ENCODE data around the gene PCSK1. TPM values are rescaled to one million over a fixed set of nuclear protein-coding genes. Genes with fewer than 3 reads are reported as not detected.

Gene PCSK1
- polyA plus RNA-seq, 1 donor (not counting 4 experiments of a cell fraction or from before 2014, with no cell fraction given), result 0.03 TPM

DNA sequence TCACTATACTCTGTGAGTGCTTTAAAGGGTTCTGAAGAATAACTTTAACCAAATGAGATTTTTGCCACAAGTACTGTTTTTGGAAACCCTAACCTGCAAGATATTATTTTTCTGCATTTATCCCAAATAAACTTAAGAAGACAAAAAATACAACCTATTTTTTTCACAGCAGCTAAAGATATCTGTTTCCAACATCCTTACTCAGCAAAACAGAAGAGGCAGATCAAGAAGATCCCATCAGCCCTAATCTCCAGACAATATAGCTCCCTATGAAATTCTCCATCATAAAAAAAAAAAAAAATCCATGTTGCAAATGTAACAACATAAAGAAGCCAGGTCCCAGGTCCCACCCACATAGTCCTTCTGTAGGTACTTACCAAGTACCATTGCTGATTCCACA is 7.6 kb downstream of the PCSK1 start:
- Histone ChIP-seq H3K4me1 (ENCODE audit: control insufficient read depth, extremely low read depth, insufficient read depth, low read length) (no peaks in the 10 kb centered on the region), H3K9ac (ENCODE audit: control insufficient read depth, extremely low read depth, insufficient read depth, low read length) (no peak overlapping the region), H3K9me3 (ENCODE audit: control insufficient read depth, low read depth, low read length) (no peaks in the 10 kb centered on the region), H3K4me3 (ENCODE audit: control insufficient read depth in 2 of 3, extremely low read depth in 1 of 3, insufficient read depth in 2 of 3, low read depth in 1 of 3, low read length in 3 of 3) (no peak overlapping the region), H3K79me2 (ENCODE audit: control insufficient read depth, insufficient read depth, low read length) (no peaks in the 10 kb centered on the region), H3K27me3 (ENCODE audit: control insufficient read depth, extremely low read depth, insufficient read depth, low read length) (no peaks in the 10 kb centered on the region), H3K27ac (ENCODE audit: control insufficient read depth, insufficient read depth, low read length) (no peak overlapping the region), H3K4me2 (ENCODE audit: control insufficient read depth, extremely low read depth, insufficient read depth, low read depth, low read length) (no peak overlapping the region), H3K9me1 (ENCODE audit: control insufficient read depth, extremely low read depth, insufficient read depth, low read length) (no peaks in the 10 kb centered on the region), H3K36me3 (ENCODE audit: control insufficient read depth in 2 of 2, extremely low read depth in 1 of 2, insufficient read depth in 2 of 2, low read length in 2 of 2) (no peaks in the 10 kb centered on the region), H2AFZ (ENCODE audit: control insufficient read depth, low read length) (no peak overlapping the region), H4K20me1 (ENCODE audit: control insufficient read depth, extremely low read depth, insufficient read depth, low read length) (no peaks in the 10 kb centered on the region)
- DNase-seq (ENCODE audit: low read depth, low spot score), result no peak
- TF ChIP-seq, protein P1, sequence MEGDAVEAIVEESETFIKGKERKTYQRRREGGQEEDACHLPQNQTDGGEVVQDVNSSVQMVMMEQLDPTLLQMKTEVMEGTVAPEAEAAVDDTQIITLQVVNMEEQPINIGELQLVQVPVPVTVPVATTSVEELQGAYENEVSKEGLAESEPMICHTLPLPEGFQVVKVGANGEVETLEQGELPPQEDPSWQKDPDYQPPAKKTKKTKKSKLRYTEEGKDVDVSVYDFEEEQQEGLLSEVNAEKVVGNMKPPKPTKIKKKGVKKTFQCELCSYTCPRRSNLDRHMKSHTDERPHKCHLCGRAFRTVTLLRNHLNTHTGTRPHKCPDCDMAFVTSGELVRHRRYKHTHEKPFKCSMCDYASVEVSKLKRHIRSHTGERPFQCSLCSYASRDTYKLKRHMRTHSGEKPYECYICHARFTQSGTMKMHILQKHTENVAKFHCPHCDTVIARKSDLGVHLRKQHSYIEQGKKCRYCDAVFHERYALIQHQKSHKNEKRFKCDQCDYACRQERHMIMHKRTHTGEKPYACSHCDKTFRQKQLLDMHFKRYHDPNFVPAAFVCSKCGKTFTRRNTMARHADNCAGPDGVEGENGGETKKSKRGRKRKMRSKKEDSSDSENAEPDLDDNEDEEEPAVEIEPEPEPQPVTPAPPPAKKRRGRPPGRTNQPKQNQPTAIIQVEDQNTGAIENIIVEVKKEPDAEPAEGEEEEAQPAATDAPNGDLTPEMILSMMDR (optimal IDR thresholded peaks at IDR 0.05 in 1 of 3, IDR thresholded peaks at IDR 0.05 in 1 of 3, conservative IDR thresholded peaks at IDR 0.05 in 1 of 3; ENCODE audit: extremely low read depth in 1 of 3, insufficient read depth in 2 of 3, low read length in 3 of 3), result no peak
- no peak for TF ChIP-seq EZH2 (IDR thresholded peaks at IDR 0.05; ENCODE audit: low read length)
- FAIRE-seq, result no peak
- dilution Hi-C loops (cut with MboI; ENCODE audit: extremely low pct_ligation_motif_present, low sequenced_read_pairs), result no loop called here

DNA sequence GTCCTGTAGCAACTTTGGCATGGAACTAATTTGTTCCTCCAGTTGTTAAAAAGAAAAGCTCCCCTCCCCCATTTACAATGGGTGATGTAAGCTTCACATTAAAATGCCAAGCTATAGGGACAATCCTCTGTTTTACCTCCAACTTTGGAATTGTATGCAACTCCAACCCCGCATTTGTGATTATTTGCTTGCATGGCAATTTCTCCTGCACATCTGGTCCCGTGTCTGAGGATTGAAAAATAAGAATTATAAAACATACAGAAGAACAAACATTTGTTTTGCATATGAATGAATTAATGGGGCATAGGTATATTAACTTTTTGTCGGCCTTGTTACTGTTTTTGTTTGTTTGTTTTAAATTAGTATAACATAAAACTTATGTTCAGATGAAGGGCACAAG is 17.2 kb downstream of the PCSK1 start:
- no peak for TF ChIP-seq EZH2 (IDR thresholded peaks at IDR 0.05; ENCODE audit: low read length)
- TF ChIP-seq, protein P1 (optimal IDR thresholded peaks at IDR 0.05 in 1 of 3, IDR thresholded peaks at IDR 0.05 in 1 of 3, conservative IDR thresholded peaks at IDR 0.05 in 1 of 3; ENCODE audit: extremely low read depth in 1 of 3, insufficient read depth in 2 of 3, low read length in 3 of 3), result no peak
- Histone ChIP-seq H4K20me1 (ENCODE audit: control insufficient read depth, extremely low read depth, insufficient read depth, low read length) (no peaks in the 10 kb centered on the region), H3K9me1 (ENCODE audit: control insufficient read depth, extremely low read depth, insufficient read depth, low read length) (no peaks in the 10 kb centered on the region), H3K79me2 (ENCODE audit: control insufficient read depth, insufficient read depth, low read length) (no peaks in the 10 kb centered on the region), H3K4me3 (ENCODE audit: control insufficient read depth in 2 of 3, extremely low read depth in 1 of 3, insufficient read depth in 2 of 3, low read depth in 1 of 3, low read length in 3 of 3) (no peak overlapping the region), H3K4me2 (ENCODE audit: control insufficient read depth, extremely low read depth, insufficient read depth, low read depth, low read length) (no peak overlapping the region), H3K9ac (ENCODE audit: control insufficient read depth, extremely low read depth, insufficient read depth, low read length) (no peak overlapping the region), H3K27me3 (ENCODE audit: control insufficient read depth, extremely low read depth, insufficient read depth, low read length) (no peaks in the 10 kb centered on the region), H3K27ac (ENCODE audit: control insufficient read depth, insufficient read depth, low read length) (no peak overlapping the region), H3K9me3 (ENCODE audit: control insufficient read depth, low read depth, low read length) (no peaks in the 10 kb centered on the region), H3K4me1 (ENCODE audit: control insufficient read depth, extremely low read depth, insufficient read depth, low read length) (no peaks in the 10 kb centered on the region), H2AFZ (ENCODE audit: control insufficient read depth, low read length) (no peak overlapping the region), H3K36me3 (ENCODE audit: control insufficient read depth in 2 of 2, extremely low read depth in 1 of 2, insufficient read depth in 2 of 2, low read length in 2 of 2) (no peaks in the 10 kb centered on the region)
- DNase-seq (ENCODE audit: low read depth, low spot score), result no peak
- FAIRE-seq, result no peak
- dilution Hi-C loops (cut with MboI; ENCODE audit: extremely low pct_ligation_motif_present, low sequenced_read_pairs), result no loop called here
